GM18873 (cell line): Measurements from ENCODE around the gene CIAO1.
"Not testable (repeated sequence)": the region's sequence is repeated elsewhere in the genome, so short reads cannot be mapped to it uniquely, and the experiment has no call there.

Experiments
- ATAC-seq: cut with Tn5 transposase; IDR thresholded peaks from one replicate; pipeline ENCODE4 v1.9.1; 2021; ENCODE audit warnings: mild to moderate bottlenecking, moderate library complexity, moderate number of reproducible peaks; ENCODE audit not compliant: unreplicated experiment, low FRiP score

CIAO1 gene

GRCh38 chr2:96265840-96266679, at the start of gene CIAO1, which contains the start of gene TMEM127:
Gene CIAO1, plus strand, starts transcription at chr2:96266225. Its CDS starts 126 bp downstream, at chr2:96266351.
Gene TMEM127, minus strand, starts transcription at chr2:96265997. Its CDS starts 616 bp downstream, at chr2:96265381.
- ATAC-seq: peak; percentile 87

GRCh38 chr2:96218508-96219131, 47.4 kb upstream of the CIAO1 start:
- ATAC-seq: no peak

GRCh38 chr2:96219959-96220358, 46.1 kb upstream of the CIAO1 start:
- not testable (repeated sequence) for ATAC-seq

GRCh38 chr2:96221106-96221505, 44.9 kb upstream of the CIAO1 start:
- ATAC-seq: not testable (repeated sequence)

- ATAC-seq: peak; percentile 58
Measured at GRCh38 chr2:96225016-96225533, 41.0 kb upstream of the CIAO1 start.

GRCh38 chr2:96231316-96231715, 34.7 kb upstream of the CIAO1 start:
- no peak for ATAC-seq

GRCh38 chr2:96233436-96233835, 32.6 kb upstream of the CIAO1 start:
- ATAC-seq: no peak

GRCh38 chr2:96233880-96234316, 32.1 kb upstream of the CIAO1 start:
- ATAC-seq: peak; percentile 81

GRCh38 chr2:96236882-96237281, 29.1 kb upstream of the CIAO1 start:
- ATAC-seq: no peak

GRCh38 chr2:96238266-96238665, 27.8 kb upstream of the CIAO1 start:
- no peak for ATAC-seq

GRCh38 chr2:96239091-96239490, 26.9 kb upstream of the CIAO1 start:
- ATAC-seq: no peak

- ATAC-seq: no peak
Measured at GRCh38 chr2:96239745-96240264, 26.2 kb upstream of the CIAO1 start.

GRCh38 chr2:96240341-96241038, 25.5 kb upstream of the CIAO1 start:
- no peak for ATAC-seq

- no peak for ATAC-seq
Measured at GRCh38 chr2:96241227-96241626, 24.8 kb upstream of the CIAO1 start.

- ATAC-seq: peak; percentile 74
Measured at GRCh38 chr2:96241900-96242611, 24.0 kb upstream of the CIAO1 start.

GRCh38 chr2:96243843-96244242, 22.2 kb upstream of the CIAO1 start:
- no peak for ATAC-seq

- no peak for ATAC-seq
Measured at GRCh38 chr2:96245609-96246390, 20.2 kb upstream of the CIAO1 start.

- no peak for ATAC-seq
Measured at GRCh38 chr2:96247009-96247408, 19.0 kb upstream of the CIAO1 start.

GRCh38 chr2:96247896-96248295, 18.1 kb upstream of the CIAO1 start:
- ATAC-seq: no peak
